CMK (cell line): ENCODE data around the gene CD200.

ENCODE experiments used
- DNase-seq: peaks from one replicate; pipeline ENCODE4 v3.0.0-alpha.2; 2010; ENCODE audit warnings: low read depth

The CD200 gene

GRCh38 chr3:112333002-112333380, at the start of gene CD200:
TSS of gene CD200 (plus strand) at chr3:112333156. CDS start at chr3:112333213, 57 bp downstream.
- DNase-seq = no peak

GRCh38 chr3:112289011-112289410, 43.9 kb upstream of the CD200 start:
- no peak for DNase-seq

GRCh38 chr3:112293368-112294321, 39.3 kb upstream of the CD200 start, which contains the start of gene SLC9C1:
TSS of gene SLC9C1 (minus strand) at chr3:112294216. CDS start at chr3:112286791, 7,425 bp downstream.
- no peak for DNase-seq

- no peak for DNase-seq
Observed at GRCh38 chr3:112297714-112298113, 35.2 kb upstream of the CD200 start.

- no peak for DNase-seq
Observed at GRCh38 chr3:112298781-112299180, 34.2 kb upstream of the CD200 start.

- no peak for DNase-seq
Observed at GRCh38 chr3:112302150-112302830, 30.7 kb upstream of the CD200 start.

- no peak for DNase-seq
Observed at GRCh38 chr3:112302881-112303763, 29.8 kb upstream of the CD200 start.

GRCh38 chr3:112303764-112304325, 29.1 kb upstream of the CD200 start:
- DNase-seq = no peak

GRCh38 chr3:112304611-112305010, 28.3 kb upstream of the CD200 start:
- DNase-seq = no peak

GRCh38 chr3:112306825-112307224, 26.1 kb upstream of the CD200 start:
- DNase-seq = no peak

- no peak for DNase-seq
Observed at GRCh38 chr3:112307557-112307956, 25.4 kb upstream of the CD200 start.

GRCh38 chr3:112308151-112308911, 24.6 kb upstream of the CD200 start:
- no peak for DNase-seq

- no peak for DNase-seq
Observed at GRCh38 chr3:112314649-112315048, 18.3 kb upstream of the CD200 start.

GRCh38 chr3:112315791-112316190, 17.2 kb upstream of the CD200 start:
- no peak for DNase-seq

- DNase-seq = no peak
Observed at GRCh38 chr3:112319516-112320276, 13.3 kb upstream of the CD200 start.

GRCh38 chr3:112320691-112321090, 12.3 kb upstream of the CD200 start:
- DNase-seq = no peak

GRCh38 chr3:112321867-112322652, 10.9 kb upstream of the CD200 start:
- no peak for DNase-seq

GRCh38 chr3:112327371-112327951, 5.5 kb upstream of the CD200 start:
- DNase-seq = peak; percentile 1

- DNase-seq = no peak
Observed at GRCh38 chr3:112331851-112332250, 1.1 kb upstream of the CD200 start.
